AG04449 (cell line): ENCODE results near the gene BMP7.

Source experiments
- CTCF ChIA-PET: fragments of 350-600 bp; formaldehyde crosslinking; extraction: SDS; loops from one replicate; lab custom pipeline; 2021; ENCODE audit warnings: antibody characterized with exemption; lab: Yijun Ruan, JAX
- POLR2A ChIA-PET: fragments of 400-600, 350-600 bp; formaldehyde crosslinking; extraction: SDS; loops from one replicate; lab custom pipeline; 2020; ENCODE audit warnings: antibody characterized with exemption, inconsistent platforms; lab: Yijun Ruan, JAX
- DNase-seq: peaks from one replicate; pipeline ENCODE4 v3.0.0-alpha.2; 2010; ENCODE audit warnings: low read depth, low spot score
- H3K4me3 ChIP-seq: 2 replicates; pipeline ENCODE4 v1.5.1; 2011; ENCODE audit warnings: low read depth, mild to moderate bottlenecking, control low read depth, low read length
- TF ChIP-seq, protein P1 (sequence below): IDR thresholded peaks from one replicate; pipeline ENCODE4 v1.5.1; 2011; ENCODE audit warnings: mild to moderate bottlenecking, moderate library complexity, low read length, control low read depth, inconsistent platforms; ENCODE audit not compliant: insufficient read depth; ENCODE audit errors: missing control alignments

BMP7 gene

DNA sequence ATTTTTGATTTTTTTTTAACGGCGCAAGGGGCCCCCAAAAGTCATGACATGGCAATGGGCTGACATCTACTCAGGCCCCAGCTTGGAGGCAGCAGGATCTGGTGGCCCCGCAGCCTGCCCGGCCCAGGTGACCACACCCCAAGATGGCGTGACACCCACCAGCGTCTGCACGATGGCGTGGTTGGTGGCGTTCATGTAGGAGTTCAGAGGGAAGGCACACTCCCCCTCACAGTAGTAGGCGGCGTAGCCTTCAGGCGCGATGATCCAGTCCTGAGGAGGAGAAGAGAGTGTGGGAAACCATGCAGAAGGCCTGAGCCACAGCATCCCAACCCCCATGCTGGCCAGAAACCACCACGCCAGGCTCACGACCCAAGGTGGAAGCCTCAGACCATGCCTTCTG lies 93.4 kb downstream of the BMP7 start:
- no peak overlapping the region for H3K4me3 ChIP-seq
- TF ChIP-seq, protein P1, sequence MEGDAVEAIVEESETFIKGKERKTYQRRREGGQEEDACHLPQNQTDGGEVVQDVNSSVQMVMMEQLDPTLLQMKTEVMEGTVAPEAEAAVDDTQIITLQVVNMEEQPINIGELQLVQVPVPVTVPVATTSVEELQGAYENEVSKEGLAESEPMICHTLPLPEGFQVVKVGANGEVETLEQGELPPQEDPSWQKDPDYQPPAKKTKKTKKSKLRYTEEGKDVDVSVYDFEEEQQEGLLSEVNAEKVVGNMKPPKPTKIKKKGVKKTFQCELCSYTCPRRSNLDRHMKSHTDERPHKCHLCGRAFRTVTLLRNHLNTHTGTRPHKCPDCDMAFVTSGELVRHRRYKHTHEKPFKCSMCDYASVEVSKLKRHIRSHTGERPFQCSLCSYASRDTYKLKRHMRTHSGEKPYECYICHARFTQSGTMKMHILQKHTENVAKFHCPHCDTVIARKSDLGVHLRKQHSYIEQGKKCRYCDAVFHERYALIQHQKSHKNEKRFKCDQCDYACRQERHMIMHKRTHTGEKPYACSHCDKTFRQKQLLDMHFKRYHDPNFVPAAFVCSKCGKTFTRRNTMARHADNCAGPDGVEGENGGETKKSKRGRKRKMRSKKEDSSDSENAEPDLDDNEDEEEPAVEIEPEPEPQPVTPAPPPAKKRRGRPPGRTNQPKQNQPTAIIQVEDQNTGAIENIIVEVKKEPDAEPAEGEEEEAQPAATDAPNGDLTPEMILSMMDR: no peak
- CTCF ChIA-PET: no interaction called here
- POLR2A ChIA-PET: no interaction called here
- no peak for DNase-seq

DNA sequence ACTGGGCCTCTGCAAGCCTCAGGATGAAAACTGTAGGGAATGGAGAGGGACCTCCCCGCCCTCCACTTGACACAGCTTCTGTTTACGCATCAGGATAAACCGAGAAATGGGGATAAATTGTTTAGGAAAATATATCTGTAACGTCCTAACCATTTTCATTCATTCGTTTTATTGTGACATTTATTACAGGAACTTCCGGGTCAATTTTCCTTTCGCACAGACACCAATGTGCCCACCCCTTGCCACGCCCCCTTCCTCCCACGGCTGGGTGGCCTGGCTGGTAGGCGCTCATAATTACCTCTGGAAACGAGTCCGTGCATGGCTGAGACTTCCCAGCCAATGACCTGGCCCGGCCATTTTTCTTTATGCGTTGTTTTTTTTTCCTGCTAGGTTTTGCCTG lies 96.1 kb downstream of the BMP7 start:
- H3K4me3 ChIP-seq: no peak overlapping the region
- DNase-seq: no peak
- POLR2A ChIA-PET: no interaction called here
- CTCF ChIA-PET: no interaction called here
- TF ChIP-seq, protein P1: no peak

DNA sequence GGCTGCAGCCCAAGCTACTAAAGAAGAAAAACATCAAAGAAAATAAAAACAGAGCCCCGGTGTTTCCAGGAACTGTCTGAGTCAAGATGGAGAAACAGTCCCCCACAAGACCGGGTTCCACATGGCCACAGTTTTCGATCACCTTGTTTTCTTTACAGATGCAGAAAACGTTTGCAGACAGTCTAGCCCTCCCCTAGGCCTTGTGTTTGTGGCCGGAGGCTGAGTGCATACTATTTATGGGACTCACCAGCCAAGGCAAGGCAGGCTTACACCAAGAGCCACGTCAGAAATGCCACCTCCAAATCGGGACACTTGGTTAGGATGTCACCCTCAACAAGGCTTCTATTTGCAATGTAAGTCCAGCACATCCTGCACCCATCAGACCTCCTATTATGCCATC lies 97.3 kb downstream of the BMP7 start:
- CTCF ChIA-PET: no interaction called here

DNA sequence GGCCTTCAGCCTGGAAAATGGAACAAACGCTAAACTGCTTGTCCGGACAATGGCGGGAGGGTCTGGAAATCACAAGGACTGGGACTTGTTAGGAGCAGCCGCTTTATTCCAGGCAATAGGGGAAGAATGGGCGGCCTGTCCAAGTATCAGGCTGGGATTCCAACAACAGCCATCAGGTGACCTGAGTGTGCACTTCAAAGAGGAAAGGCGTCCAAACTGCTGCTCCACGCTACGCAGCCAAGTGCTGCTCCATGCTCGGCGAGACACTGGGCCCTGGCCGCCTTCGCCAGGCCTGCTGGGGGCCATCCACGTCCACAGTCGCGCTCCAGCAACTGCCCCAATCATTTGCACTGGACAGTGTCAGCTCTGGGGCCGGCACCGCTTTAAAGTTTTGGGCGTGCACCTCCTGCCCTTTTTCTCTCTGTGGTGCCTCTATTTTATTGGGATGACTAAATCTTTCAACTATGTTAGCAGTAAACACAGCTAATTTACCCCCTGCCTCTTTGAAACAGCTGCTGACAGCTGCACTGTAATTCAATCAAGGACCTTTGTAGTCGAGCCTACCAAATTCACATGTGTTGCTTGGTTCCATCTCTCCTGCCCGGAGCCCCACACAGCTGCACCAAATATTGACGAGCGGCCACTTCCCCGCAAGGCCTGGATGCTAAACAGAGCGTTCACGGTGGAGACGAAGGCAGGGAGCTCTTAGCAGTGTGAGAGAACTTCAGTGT lies 98.3 kb downstream of the BMP7 start:
- POLR2A ChIA-PET: no interaction called here
- no peak overlapping the region for H3K4me3 ChIP-seq
- TF ChIP-seq, protein P1: no peak
- no peak for DNase-seq
- CTCF ChIA-PET: no interaction called here

More for the DNA sequence above, 97.3 kb downstream of the BMP7 start:
- H3K4me3 ChIP-seq: no peak overlapping the region
- no peak for DNase-seq
- TF ChIP-seq, protein P1: no peak
- POLR2A ChIA-PET: no interaction called here

DNA sequence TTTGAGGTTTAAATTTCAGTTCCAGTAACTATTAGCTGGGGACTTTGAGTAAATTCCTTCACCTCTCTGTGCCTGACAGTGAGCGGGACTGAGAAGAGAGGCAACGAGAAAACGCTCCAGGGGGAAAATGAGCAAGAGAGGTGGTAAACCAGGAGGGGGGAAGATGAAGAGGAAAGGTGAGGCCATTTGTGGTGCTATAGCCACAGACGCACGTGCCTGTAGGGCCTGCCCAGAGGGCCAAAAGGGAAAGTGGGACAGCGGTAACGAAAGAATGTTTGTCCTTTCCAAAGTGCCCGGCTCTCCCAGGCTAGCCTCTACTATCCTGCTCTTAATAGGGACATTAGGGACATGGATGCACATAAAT lies 99.2 kb downstream of the BMP7 start:
- CTCF ChIA-PET: no interaction called here
- POLR2A ChIA-PET: no interaction called here
- no peak overlapping the region for H3K4me3 ChIP-seq
- no peak for DNase-seq
- TF ChIP-seq, protein P1: no peak

DNA sequence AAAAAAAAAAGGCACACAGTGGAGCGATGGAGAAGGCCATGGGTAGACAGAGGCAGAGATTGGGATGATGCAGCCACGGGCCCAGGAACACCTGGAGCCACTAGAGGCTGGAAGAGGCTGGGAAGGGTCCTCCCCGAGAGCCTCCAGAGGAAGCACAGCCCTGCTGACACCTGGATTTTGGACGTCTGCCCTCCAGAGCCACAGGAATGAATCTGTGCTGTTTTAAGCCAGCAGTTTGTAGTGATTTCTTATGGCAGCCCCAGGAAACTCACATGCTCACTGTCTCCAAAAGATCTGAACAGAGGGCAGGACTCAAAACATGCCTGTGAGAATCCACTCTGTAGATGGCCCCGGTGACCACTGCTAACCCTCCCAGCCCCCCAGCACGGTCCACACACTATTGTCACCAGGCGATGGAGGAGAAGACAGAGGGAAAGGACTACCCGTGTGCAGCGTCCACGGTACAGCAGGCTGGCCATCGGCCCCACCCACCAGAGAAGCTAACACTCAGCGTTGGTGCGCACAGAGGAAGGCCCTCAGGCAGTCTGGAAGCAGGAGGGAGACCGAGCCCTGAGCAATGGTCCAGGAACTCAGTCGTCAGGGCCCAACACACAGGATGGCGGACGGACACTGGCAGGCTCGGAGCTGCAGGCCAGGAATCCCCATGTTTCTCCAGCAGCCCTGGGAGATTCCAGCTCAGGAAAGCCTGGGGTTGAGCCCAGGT lies 99.7 kb downstream of the BMP7 start:
- H3K4me3 ChIP-seq: no peak overlapping the region
- TF ChIP-seq, protein P1: no peak
- ChIA-PET CTCF (no interaction called here), POLR2A (no interaction called here)
- no peak for DNase-seq
